BE2C (cell line): ENCODE measurements around the gene SCO2.

Source experiments
- DNase-seq: peaks from one replicate; pipeline ENCODE4 v3.0.0-alpha.2; 2020
- H3K27me3 ChIP-seq: fragments of 250-450 bp; sonication (Bioruptor Pico); 2 replicates; pipeline ENCODE4 v1.5.1; 2020; ENCODE audit warnings: mild to moderate bottlenecking
- H3K36me3 ChIP-seq: fragments of 250-450 bp; sonication (Bioruptor Pico); 2 replicates; pipeline ENCODE4 v1.5.1; 2020; ENCODE audit warnings: mild to moderate bottlenecking
- H3K4me1 ChIP-seq: fragments of 250-450 bp; sonication (Bioruptor Pico); 2 replicates; pipeline ENCODE4 v1.5.1; 2020
- H3K4me3 ChIP-seq: 2 replicates; pipeline ENCODE4 v1.5.1; 2011; ENCODE audit warnings: low read depth, low read length
- H3K9me3 ChIP-seq: fragments of 250-450 bp; sonication (Bioruptor Pico); 2 replicates; pipeline ENCODE4 v1.5.1; 2020
- TF ChIP-seq, protein P1 (sequence below): IDR thresholded peaks from 2 replicates; pipeline ENCODE4 v1.5.1; 2012; ENCODE audit warnings: mild to moderate bottlenecking, low read depth, low read length

The SCO2 gene

GRCh38 chr22:50532824-50533796 lies 7.7 kb upstream of the SCO2 start:
- Histone ChIP-seq H3K27me3 (peaks cover 47% of the 10 kb centered on the region), H3K4me3 (no peak overlapping the region), H3K4me1 (peaks cover 4% of the 10 kb centered on the region; the same call in 1 of the 2 replicates), H3K36me3 (no peaks in the 10 kb centered on the region), H3K9me3 (peaks cover 5% of the 10 kb centered on the region; the same call in 1 of the 2 replicates)
- no peak for DNase-seq
- TF ChIP-seq, protein P1, sequence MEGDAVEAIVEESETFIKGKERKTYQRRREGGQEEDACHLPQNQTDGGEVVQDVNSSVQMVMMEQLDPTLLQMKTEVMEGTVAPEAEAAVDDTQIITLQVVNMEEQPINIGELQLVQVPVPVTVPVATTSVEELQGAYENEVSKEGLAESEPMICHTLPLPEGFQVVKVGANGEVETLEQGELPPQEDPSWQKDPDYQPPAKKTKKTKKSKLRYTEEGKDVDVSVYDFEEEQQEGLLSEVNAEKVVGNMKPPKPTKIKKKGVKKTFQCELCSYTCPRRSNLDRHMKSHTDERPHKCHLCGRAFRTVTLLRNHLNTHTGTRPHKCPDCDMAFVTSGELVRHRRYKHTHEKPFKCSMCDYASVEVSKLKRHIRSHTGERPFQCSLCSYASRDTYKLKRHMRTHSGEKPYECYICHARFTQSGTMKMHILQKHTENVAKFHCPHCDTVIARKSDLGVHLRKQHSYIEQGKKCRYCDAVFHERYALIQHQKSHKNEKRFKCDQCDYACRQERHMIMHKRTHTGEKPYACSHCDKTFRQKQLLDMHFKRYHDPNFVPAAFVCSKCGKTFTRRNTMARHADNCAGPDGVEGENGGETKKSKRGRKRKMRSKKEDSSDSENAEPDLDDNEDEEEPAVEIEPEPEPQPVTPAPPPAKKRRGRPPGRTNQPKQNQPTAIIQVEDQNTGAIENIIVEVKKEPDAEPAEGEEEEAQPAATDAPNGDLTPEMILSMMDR = no peak

DNA sequence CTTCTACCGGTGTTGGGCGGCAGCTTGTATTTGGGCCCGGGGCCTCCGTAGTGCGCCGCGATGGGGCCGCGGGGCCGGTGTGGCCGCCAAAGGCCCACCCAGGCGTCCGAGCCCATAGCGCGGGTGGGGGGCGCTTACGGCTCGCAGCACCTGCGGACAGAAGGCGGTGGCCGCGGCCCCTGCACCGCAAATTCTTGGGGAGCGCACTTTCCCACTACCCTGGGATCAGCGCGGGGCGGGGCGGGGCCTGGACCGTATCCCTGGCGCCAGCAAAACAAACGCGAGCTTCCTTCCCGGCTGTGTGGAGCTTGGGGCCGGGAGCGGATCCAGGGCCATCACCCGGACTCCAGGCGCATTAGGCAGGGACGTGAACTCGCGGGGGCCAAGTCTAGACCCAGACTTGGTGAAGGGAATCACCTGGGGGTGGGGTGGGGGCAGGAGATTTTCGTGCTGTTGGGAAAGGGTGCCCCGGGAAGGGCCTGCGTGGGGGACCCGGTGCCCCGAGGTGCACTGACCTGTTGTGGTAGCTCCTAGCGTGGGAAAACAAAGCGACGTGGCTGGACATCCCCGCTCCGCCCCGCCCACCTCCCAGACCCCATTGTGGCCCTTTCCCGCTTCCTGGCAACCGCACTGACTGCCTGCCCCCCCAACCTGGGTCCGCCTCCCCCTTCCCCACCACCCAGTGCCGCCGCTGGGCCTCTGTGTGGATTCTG lies 6.7 kb upstream of the SCO2 start:
- TF ChIP-seq, protein P1 = no peak
- peaks cover 5% of the 10 kb centered on the region; the same call in 1 of the 2 replicates for H3K9me3 ChIP-seq
- peaks cover 6% of the 10 kb centered on the region; the same call in 1 of the 2 replicates for H3K4me1 ChIP-seq
- DNase-seq = no peak
- H3K36me3 ChIP-seq = no peaks in the 10 kb centered on the region
- H3K4me3 ChIP-seq = peak overlapping the region; percentile 6; the same call in 1 of the 2 replicates
- peaks cover 47% of the 10 kb centered on the region for H3K27me3 ChIP-seq

GRCh38 chr22:50531546-50531961 lies 6.2 kb upstream of the SCO2 start:
- Histone ChIP-seq H3K27me3 (peaks cover 47% of the 10 kb centered on the region), H3K4me1 (peaks cover 12% of the 10 kb centered on the region; the same call in 1 of the 2 replicates), H3K9me3 (peaks cover 5% of the 10 kb centered on the region; the same call in 1 of the 2 replicates), H3K4me3 (no peak overlapping the region), H3K36me3 (no peaks in the 10 kb centered on the region)
- TF ChIP-seq, protein P1 = no peak
- no peak for DNase-seq

- peaks cover 5% of the 10 kb centered on the region; the same call in 1 of the 2 replicates for H3K9me3 ChIP-seq
Observed at GRCh38 chr22:50530877-50531545, 5.6 kb upstream of the SCO2 start.

DNA sequence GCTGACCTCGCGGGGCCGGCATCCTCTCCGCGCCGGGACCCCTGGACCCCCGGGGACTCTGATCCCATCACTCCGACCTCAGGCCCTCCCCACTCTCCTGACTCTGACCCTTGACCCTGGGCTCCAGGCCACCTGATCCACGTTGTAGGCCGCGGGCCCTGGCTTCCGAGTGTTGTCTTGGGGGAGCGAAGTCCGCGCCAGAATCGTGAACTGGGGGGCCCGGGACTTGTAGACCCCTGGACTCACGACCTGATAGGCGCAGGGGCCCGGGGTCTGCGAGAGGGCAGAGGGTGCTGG lies 5.1 kb upstream of the SCO2 start:
- Histone ChIP-seq H3K36me3 (no peaks in the 10 kb centered on the region), H3K27me3 (peaks cover 47% of the 10 kb centered on the region), H3K4me3 (no peak overlapping the region), H3K4me1 (peaks cover 12% of the 10 kb centered on the region; the same call in 1 of the 2 replicates), H3K9me3 (peaks cover 5% of the 10 kb centered on the region; the same call in 1 of the 2 replicates)
- DNase-seq = no peak
- TF ChIP-seq, protein P1 = no peak

More at GRCh38 chr22:50530877-50531545, 5.6 kb upstream of the SCO2 start:
- Histone ChIP-seq H3K36me3 (no peaks in the 10 kb centered on the region), H3K4me3 (no peak overlapping the region), H3K27me3 (peaks cover 47% of the 10 kb centered on the region), H3K4me1 (peaks cover 12% of the 10 kb centered on the region; the same call in 1 of the 2 replicates)
- no peak for DNase-seq
- TF ChIP-seq, protein P1 = no peak
